ENCODE measurements around the gene NR3C2.
A peak's percentile ranks its signal among the peaks of the same experiment; 100 is the strongest.

NR3C2 gene

GRCh38 chr4:148441986-148442831 is at the start of gene NR3C2:
TSS of gene NR3C2 (minus strand) at chr4:148442414.
- peaks cover 10% of the 10 kb centered on the region for H3K4me1 ChIP-seq (ENCODE audit: low read depth, poor library complexity, severe bottlenecking)

GRCh38 chr4:148487181-148487580 is 45.0 kb upstream of the NR3C2 start:
- no peak for TF ChIP-seq CTCF (conservative IDR thresholded peaks at IDR 0.05; ENCODE audit: low read depth, low read length)
- no peaks in the 10 kb centered on the region for H3K79me2 ChIP-seq (ENCODE audit: insufficient read depth, low read depth)
- no peaks in the 10 kb centered on the region for H3K4me1 ChIP-seq (ENCODE audit: low read depth, poor library complexity, severe bottlenecking)
- no peak overlapping the region for H3K4me3 ChIP-seq (IDR thresholded peaks at IDR 0.05; ENCODE audit: insufficient read depth, low read depth, low read length)
- H3K27ac ChIP-seq, result no peak overlapping the region
- H2AFZ ChIP-seq (ENCODE audit: low read depth), result no peak overlapping the region
- no peaks in the 10 kb centered on the region for H3K27me3 ChIP-seq (ENCODE audit: insufficient read depth, low read depth)
- H4K20me1 ChIP-seq (ENCODE audit: insufficient read depth), result no peaks in the 10 kb centered on the region
- no peaks in the 10 kb centered on the region for H3K36me3 ChIP-seq (ENCODE audit: insufficient read depth)
- no peak overlapping the region for H3K9ac ChIP-seq
- no peak overlapping the region for H3K4me2 ChIP-seq

More at GRCh38 chr4:148441986-148442831, at the start of gene NR3C2:
- Histone ChIP-seq H3K36me3 (ENCODE audit: insufficient read depth) (no peaks in the 10 kb centered on the region), H3K27ac (no peak within 1 kb of the TSS), H4K20me1 (ENCODE audit: insufficient read depth) (no peaks in the 10 kb centered on the region), H3K4me3 (IDR thresholded peaks at IDR 0.05; ENCODE audit: insufficient read depth, low read depth, low read length) (no peak within 1 kb of the TSS), H3K27me3 (ENCODE audit: insufficient read depth, low read depth) (peaks cover 14% of the 10 kb centered on the region), H3K4me2 (peak within 1 kb of the TSS; percentile 83), H3K79me2 (ENCODE audit: insufficient read depth, low read depth) (no peaks in the 10 kb centered on the region), H2AFZ (ENCODE audit: low read depth) (peak within 1 kb of the TSS; percentile 99), H3K9ac (peak within 1 kb of the TSS; percentile 28; the same call in 1 of the 2 replicates)
- no peak for TF ChIP-seq CTCF (conservative IDR thresholded peaks at IDR 0.05; ENCODE audit: low read depth, low read length)

- TF ChIP-seq CTCF (conservative IDR thresholded peaks at IDR 0.05; ENCODE audit: low read depth, low read length), result no peak
These were observed 39.4 kb upstream of the NR3C2 start for GRCh38 chr4:148481636-148482035.

GRCh38 chr4:148477276-148477675 is 35.1 kb upstream of the NR3C2 start:
- Histone ChIP-seq H3K36me3 (ENCODE audit: insufficient read depth) (no peaks in the 10 kb centered on the region), H3K4me3 (IDR thresholded peaks at IDR 0.05; ENCODE audit: insufficient read depth, low read depth, low read length) (no peak overlapping the region), H3K27ac (no peak overlapping the region), H2AFZ (ENCODE audit: low read depth) (no peak overlapping the region), H3K4me1 (ENCODE audit: low read depth, poor library complexity, severe bottlenecking) (no peaks in the 10 kb centered on the region), H3K27me3 (ENCODE audit: insufficient read depth, low read depth) (no peaks in the 10 kb centered on the region), H3K4me2 (no peak overlapping the region), H3K79me2 (ENCODE audit: insufficient read depth, low read depth) (no peaks in the 10 kb centered on the region), H4K20me1 (ENCODE audit: insufficient read depth) (no peaks in the 10 kb centered on the region), H3K9ac (no peak overlapping the region)
- TF ChIP-seq CTCF (conservative IDR thresholded peaks at IDR 0.05; ENCODE audit: low read depth, low read length), result no peak

More at GRCh38 chr4:148481636-148482035, 39.4 kb upstream of the NR3C2 start:
- Histone ChIP-seq H3K4me3 (IDR thresholded peaks at IDR 0.05; ENCODE audit: insufficient read depth, low read depth, low read length) (no peak overlapping the region), H4K20me1 (ENCODE audit: insufficient read depth) (no peaks in the 10 kb centered on the region), H3K4me2 (no peak overlapping the region), H3K36me3 (ENCODE audit: insufficient read depth) (no peaks in the 10 kb centered on the region), H3K9ac (no peak overlapping the region), H3K4me1 (ENCODE audit: low read depth, poor library complexity, severe bottlenecking) (no peaks in the 10 kb centered on the region), H3K27ac (no peak overlapping the region), H3K27me3 (ENCODE audit: insufficient read depth, low read depth) (no peaks in the 10 kb centered on the region), H2AFZ (ENCODE audit: low read depth) (no peak overlapping the region), H3K79me2 (ENCODE audit: insufficient read depth, low read depth) (no peaks in the 10 kb centered on the region)

All from KMS-11 (cell line).